Retinal pigment epithelial cell (primary cell): ENCODE results near the gene COL26A1.

Experiments
- DNase-seq: peaks from one replicate; pipeline ENCODE4 v3.0.0-alpha.2; 2010; ENCODE audit warnings: low read depth
- H3K4me3 ChIP-seq: 2 replicates; pipeline ENCODE4 v1.5.1; 2011; ENCODE audit warnings: mild to moderate bottlenecking, low read length, control low read depth, moderate library complexity
- CTCF ChIP-seq: conservative IDR thresholded peaks from 2 replicates; pipeline ENCODE4 v1.5.1; 2011; ENCODE audit warnings: low read depth, low read length, control low read depth, inconsistent platforms

The COL26A1 gene

GRCh38 chr7:101395376-101395775, 32.7 kb downstream of the COL26A1 start:
- H3K4me3 ChIP-seq, result no peak overlapping the region
- DNase-seq, result no peak
- no peak for TF ChIP-seq CTCF

- no peak for TF ChIP-seq CTCF
- no peak overlapping the region for H3K4me3 ChIP-seq
- DNase-seq, result no peak
Measured at GRCh38 chr7:101397243-101397642, 34.6 kb downstream of the COL26A1 start.

GRCh38 chr7:101397770-101398324, 35.2 kb downstream of the COL26A1 start:
- no peak for DNase-seq
- H3K4me3 ChIP-seq, result no peak overlapping the region
- no peak for TF ChIP-seq CTCF

GRCh38 chr7:101398396-101399289, 36.0 kb downstream of the COL26A1 start:
- no peak overlapping the region for H3K4me3 ChIP-seq
- TF ChIP-seq CTCF, result no peak
- DNase-seq, result no peak

GRCh38 chr7:101399759-101400158, 37.1 kb downstream of the COL26A1 start:
- DNase-seq, result no peak
- no peak overlapping the region for H3K4me3 ChIP-seq
- no peak for TF ChIP-seq CTCF

GRCh38 chr7:101400751-101401150, 38.1 kb downstream of the COL26A1 start:
- no peak for TF ChIP-seq CTCF
- no peak overlapping the region for H3K4me3 ChIP-seq
- no peak for DNase-seq
